Measurements from ENCODE around the gene KLK11.

DNA sequence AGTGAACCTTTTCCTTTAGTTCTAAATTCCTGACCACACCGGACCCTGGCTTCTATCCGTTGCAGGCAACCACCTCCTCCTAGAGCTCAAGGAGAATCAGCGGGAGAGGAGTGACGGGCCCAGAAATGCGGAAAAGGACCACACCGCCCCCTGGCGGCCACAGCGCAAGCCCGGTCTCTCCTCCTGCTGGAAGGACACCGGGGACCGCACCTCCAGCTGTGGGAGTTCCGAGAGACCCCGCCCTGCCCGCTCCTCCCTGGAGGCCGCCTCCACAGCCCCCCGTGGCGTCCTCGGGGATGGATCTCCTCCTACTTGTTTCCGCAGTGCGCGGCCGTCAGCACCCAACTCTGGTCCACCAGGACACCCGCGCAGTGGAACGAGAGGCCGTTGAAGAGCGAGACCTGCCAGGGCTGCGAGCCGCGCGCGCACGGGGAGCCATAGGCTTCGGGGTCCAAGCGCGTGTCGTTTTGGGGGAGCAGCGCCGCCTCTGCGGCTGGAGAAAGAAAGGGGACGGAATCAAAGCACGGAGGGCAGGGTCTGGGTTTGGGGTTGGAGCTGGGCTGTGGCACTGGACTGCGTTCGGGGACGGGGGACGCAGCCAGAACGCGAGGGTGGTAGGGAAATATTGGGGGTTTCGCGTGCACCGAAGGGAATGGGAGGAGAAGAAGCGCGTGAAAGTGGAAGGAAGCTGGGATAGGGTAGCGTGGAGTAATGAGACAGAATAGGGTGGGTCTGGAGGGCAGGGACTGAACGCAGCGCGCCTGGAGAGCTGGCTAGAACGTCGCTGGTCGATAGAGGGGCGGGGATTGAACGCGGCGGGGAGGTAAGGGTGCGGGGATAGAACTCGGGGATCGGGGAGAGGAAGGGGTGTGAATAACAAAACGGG is 9.4 kb downstream of the KLK11 start:
- TF ChIP-seq CTCF (IDR thresholded peaks at IDR 0.05; ENCODE audit: borderline replicate concordance, extremely low read depth, low read length, poor library complexity, severe bottlenecking) (peak; percentile 90), EZH2 (IDR thresholded peaks at IDR 0.05; ENCODE audit: borderline replicate concordance, low read depth, low read length, severe bottlenecking) (no peak)
